Osteoblast (primary cell): ENCODE measurements around the gene NFIC. TPM values are rescaled to one million over a fixed set of nuclear protein-coding genes. Genes with fewer than 3 reads are reported as not detected.
"Not testable (repeated sequence)": the region's sequence is repeated elsewhere in the genome, so short reads cannot be mapped to it uniquely, and the experiment has no call there.

Source experiments
- DNase-seq: peaks from one replicate; pipeline ENCODE4 v3.0.0; 2011; ENCODE audit warnings: low spot score, mixed read lengths; ENCODE audit not compliant: insufficient read length; ENCODE audit errors: missing footprints
- H2AFZ ChIP-seq: 2 replicates; pipeline ENCODE4 v1.6.0; 2011; ENCODE audit warnings: mild to moderate bottlenecking, low read length
- H3K27ac ChIP-seq: 2 replicates; pipeline ENCODE4 v1.5.1; 2011; ENCODE audit warnings: mild to moderate bottlenecking, low read depth, low read length, moderate library complexity
- H3K27me3 ChIP-seq: 2 replicates; pipeline ENCODE4 v1.6.0; 2012; ENCODE audit warnings: mild to moderate bottlenecking, control low read depth, inconsistent platforms, low read length, moderate library complexity; ENCODE audit not compliant: insufficient read depth
- H3K36me3 ChIP-seq: 2 replicates; pipeline ENCODE4 v1.5.1; 2011; ENCODE audit warnings: mild to moderate bottlenecking, low read length, control low read depth, moderate library complexity; ENCODE audit not compliant: insufficient read depth
- H3K4me1 ChIP-seq: 2 replicates; pipeline ENCODE4 v1.5.1; 2011; ENCODE audit warnings: mild to moderate bottlenecking, low read length, control low read depth, moderate library complexity; ENCODE audit not compliant: insufficient read depth
- H3K4me2 ChIP-seq: 2 replicates; pipeline ENCODE4 v1.6.0; 2011; ENCODE audit warnings: mild to moderate bottlenecking, low read length; ENCODE audit not compliant: insufficient read depth
- H3K4me3 ChIP-seq: fragments of 200-600 bp; sonication (generic); 3 replicates; pipeline ENCODE4 v1.5.1; 2012; ENCODE audit warnings: mild to moderate bottlenecking, low read length, inconsistent platforms; ENCODE audit not compliant: insufficient read depth
- H3K79me2 ChIP-seq: 2 replicates; pipeline ENCODE4 v1.6.0; 2012; ENCODE audit warnings: mild to moderate bottlenecking, low read length, control low read depth, inconsistent platforms; ENCODE audit not compliant: insufficient read depth
- H3K9me3 ChIP-seq: 2 replicates; pipeline ENCODE4 v1.5.1; 2011; ENCODE audit warnings: low read depth, low read length, control low read depth
- H4K20me1 ChIP-seq: 2 replicates; pipeline ENCODE4 v1.6.0; 2012; ENCODE audit warnings: mild to moderate bottlenecking, low read length, control low read depth; ENCODE audit not compliant: insufficient read depth
- CTCF ChIP-seq: IDR thresholded peaks from 2 replicates; pipeline ENCODE4 v1.5.1; 2011; ENCODE audit warnings: mild to moderate bottlenecking, low read depth, low read length, moderate library complexity; ENCODE audit errors: extremely low read depth
- total RNA-seq: library from RNA; depleted of rRNA; stranded (reverse); fragments of >200 nt; gene quantifications from 2 replicates; pipeline ENCODE4 v1.2.3, GENCODE V29; 2012

Gene NFIC
- total RNA-seq, 1 donor: 61.2 TPM

DNA sequence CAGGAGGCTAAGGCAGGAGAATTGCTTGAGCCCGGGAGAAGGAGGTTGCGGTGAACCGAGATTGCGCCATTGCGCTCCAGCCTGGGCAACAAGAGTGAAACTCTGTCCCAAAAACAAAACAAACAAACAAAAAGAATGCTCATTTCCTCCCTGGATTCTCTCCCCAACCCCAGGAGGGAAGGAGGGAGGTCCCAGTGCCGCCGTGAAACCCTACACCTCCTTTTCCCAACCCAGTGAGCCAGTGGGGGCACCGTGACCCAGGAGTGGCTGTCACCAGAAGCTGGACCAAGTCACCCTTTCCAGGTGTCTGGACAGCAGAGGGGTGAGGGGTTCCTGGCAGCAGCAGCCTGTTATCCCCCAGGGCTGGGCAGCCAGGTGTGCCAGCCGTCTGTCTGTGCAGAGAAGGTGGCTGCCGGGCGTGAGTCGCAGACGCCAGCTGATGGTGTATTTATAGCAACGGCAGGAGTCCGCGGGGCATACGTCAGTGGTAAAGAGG lies 23.5 kb downstream of the NFIC start:
- Histone ChIP-seq H2AFZ (no peak overlapping the region), H3K4me1 (peaks cover 23% of the 10 kb centered on the region), H4K20me1 (peaks cover 61% of the 10 kb centered on the region), H3K79me2 (peaks cover 95% of the 10 kb centered on the region), H3K9me3 (no peaks in the 10 kb centered on the region), H3K4me2 (no peak overlapping the region), H3K4me3 (no peak overlapping the region), H3K36me3 (peaks cover 3% of the 10 kb centered on the region), H3K27me3 (no peaks in the 10 kb centered on the region), H3K27ac (peak overlapping the region; percentile 41)
- peak; percentile 82 for DNase-seq
- TF ChIP-seq CTCF: no peak

DNA sequence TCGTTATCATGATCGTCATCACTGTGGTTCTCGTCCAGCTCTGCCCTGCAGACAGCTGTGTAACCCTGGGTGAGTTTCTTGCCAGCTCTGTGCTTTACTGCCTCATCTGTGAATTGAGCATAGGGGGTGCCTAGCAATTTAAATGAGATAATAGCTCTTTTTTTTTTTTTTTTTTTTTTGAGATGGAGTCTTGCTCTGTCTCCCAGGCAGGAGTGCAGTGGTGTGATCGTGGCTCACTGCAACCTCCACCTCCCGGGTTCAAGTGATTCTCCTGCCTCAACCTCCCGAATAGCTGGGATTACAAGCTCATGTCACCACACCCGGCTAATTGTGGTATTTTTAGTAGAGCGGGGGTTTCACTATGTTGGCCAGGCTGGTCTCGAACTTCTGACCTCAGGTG lies 25.5 kb downstream of the NFIC start:
- H3K27ac ChIP-seq, H3K4me3 ChIP-seq, H3K36me3 ChIP-seq, H3K4me2 ChIP-seq, H3K27me3 ChIP-seq, H3K9me3 ChIP-seq, H2AFZ ChIP-seq: not testable (repeated sequence)
- Histone ChIP-seq H3K79me2 (peaks cover 92% of the 10 kb centered on the region), H4K20me1 (peaks cover 53% of the 10 kb centered on the region), H3K4me1 (peaks cover 10% of the 10 kb centered on the region)
- DNase-seq: peak; percentile 62

- no peak overlapping the region for H3K27ac ChIP-seq
- no peak overlapping the region for H3K4me3 ChIP-seq
- DNase-seq: peak; percentile 65
- no peak for TF ChIP-seq CTCF
- peaks cover 93% of the 10 kb centered on the region for H3K79me2 ChIP-seq
- H3K4me2 ChIP-seq: no peak overlapping the region
- peaks cover 8% of the 10 kb centered on the region for H3K36me3 ChIP-seq
- H3K4me1 ChIP-seq: peaks cover 10% of the 10 kb centered on the region
- no peaks in the 10 kb centered on the region for H3K27me3 ChIP-seq
- peaks cover 55% of the 10 kb centered on the region for H4K20me1 ChIP-seq
- H2AFZ ChIP-seq: no peak overlapping the region
- no peaks in the 10 kb centered on the region for H3K9me3 ChIP-seq
These were observed 26.1 kb downstream of the NFIC start for GRCh38 chr19:3392480-3392879.

DNA sequence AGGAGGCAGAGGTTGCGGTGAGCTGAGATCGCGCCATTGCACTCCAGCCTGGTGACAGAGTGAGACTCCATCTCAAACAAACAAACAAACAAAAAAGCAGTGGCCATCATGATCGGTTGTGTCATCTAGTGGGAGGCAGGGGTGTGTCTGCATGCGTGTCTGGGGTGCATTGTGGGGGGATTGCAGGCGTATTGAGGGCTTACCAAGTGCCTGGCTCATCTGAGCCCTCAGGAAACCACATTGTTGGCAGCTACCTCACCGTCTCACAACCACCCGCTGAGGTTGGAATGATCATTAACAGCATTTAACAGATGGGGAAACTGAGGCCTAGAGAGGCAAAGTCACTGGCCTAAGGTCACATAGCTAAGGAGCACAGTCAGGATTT lies 30.5 kb downstream of the NFIC start:
- no peak overlapping the region for H3K27ac ChIP-seq
- peaks cover 44% of the 10 kb centered on the region for H4K20me1 ChIP-seq
- H3K4me3 ChIP-seq: no peak overlapping the region
- H2AFZ ChIP-seq: no peak overlapping the region
- H3K4me2 ChIP-seq: no peak overlapping the region
- H3K9me3 ChIP-seq: no peaks in the 10 kb centered on the region
- peaks cover 18% of the 10 kb centered on the region for H3K36me3 ChIP-seq
- peak; percentile 23 for DNase-seq
- H3K27me3 ChIP-seq: no peaks in the 10 kb centered on the region
- H3K79me2 ChIP-seq: peaks cover 94% of the 10 kb centered on the region
- no peak for TF ChIP-seq CTCF
- H3K4me1 ChIP-seq: peaks cover 7% of the 10 kb centered on the region
